ENCODE data around the gene RNF224.

DNA sequence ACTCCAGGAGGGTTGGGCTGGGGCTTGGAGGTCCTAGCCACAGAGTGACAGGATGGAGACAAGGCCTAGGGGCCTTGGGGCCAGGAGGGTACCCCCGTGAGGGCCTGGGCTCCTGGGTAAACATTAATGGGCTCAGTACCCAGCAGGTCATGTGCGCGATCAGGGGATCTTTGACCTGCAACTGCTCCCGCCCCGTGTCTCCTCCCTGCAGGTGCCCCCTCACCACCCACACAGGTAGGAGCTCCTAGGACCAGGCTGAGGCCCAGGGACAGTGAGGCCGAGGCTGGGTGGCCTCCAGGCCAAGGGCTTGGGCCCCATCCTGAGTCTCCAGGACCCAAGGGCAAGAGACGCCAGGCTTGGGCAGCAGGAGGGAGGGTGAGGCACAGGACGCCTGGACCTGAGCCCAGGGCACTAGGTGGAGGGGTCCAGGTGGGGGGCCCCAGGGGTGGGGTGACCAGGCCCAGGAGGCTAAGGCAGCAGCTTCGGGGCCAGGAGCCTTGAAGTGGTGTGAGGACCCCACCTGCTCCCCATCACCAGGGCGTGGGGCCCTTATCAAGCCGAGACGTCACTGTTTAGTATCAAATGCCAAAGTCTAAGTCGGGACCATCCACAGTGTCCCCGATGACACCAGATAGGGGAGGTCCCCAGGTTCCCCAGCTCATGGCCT is 3.5 kb downstream of the RNF224 start, which contains the start of gene SLC34A3:
- TF ChIP-seq, protein P1, sequence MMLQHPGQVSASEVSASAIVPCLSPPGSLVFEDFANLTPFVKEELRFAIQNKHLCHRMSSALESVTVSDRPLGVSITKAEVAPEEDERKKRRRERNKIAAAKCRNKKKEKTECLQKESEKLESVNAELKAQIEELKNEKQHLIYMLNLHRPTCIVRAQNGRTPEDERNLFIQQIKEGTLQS (IDR thresholded peaks at IDR 0.05), result no peak
- no peak for TF ChIP-seq EZH2 (IDR thresholded peaks at IDR 0.05)
- TF ChIP-seq, protein P2, sequence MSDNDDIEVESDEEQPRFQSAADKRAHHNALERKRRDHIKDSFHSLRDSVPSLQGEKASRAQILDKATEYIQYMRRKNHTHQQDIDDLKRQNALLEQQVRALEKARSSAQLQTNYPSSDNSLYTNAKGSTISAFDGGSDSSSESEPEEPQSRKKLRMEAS (IDR thresholded peaks at IDR 0.05), result no peak
- TF ChIP-seq, protein P3, sequence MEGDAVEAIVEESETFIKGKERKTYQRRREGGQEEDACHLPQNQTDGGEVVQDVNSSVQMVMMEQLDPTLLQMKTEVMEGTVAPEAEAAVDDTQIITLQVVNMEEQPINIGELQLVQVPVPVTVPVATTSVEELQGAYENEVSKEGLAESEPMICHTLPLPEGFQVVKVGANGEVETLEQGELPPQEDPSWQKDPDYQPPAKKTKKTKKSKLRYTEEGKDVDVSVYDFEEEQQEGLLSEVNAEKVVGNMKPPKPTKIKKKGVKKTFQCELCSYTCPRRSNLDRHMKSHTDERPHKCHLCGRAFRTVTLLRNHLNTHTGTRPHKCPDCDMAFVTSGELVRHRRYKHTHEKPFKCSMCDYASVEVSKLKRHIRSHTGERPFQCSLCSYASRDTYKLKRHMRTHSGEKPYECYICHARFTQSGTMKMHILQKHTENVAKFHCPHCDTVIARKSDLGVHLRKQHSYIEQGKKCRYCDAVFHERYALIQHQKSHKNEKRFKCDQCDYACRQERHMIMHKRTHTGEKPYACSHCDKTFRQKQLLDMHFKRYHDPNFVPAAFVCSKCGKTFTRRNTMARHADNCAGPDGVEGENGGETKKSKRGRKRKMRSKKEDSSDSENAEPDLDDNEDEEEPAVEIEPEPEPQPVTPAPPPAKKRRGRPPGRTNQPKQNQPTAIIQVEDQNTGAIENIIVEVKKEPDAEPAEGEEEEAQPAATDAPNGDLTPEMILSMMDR (IDR thresholded peaks at IDR 0.05 in 2 of 3, conservative IDR thresholded peaks at IDR 0.05 in 1 of 3; ENCODE audit: borderline replicate concordance in 1 of 3, insufficient read depth in 1 of 3, low read depth in 2 of 3, low read length in 2 of 3), result no peak

All from HCT116 (cell line).